HPDE6-E6E7 (cell line): ENCODE data around the gene AIF1L.
"Not testable (repeated sequence)": the region's sequence is repeated elsewhere in the genome, so short reads cannot be mapped to it uniquely, and the experiment has no call there.

Experiments
- DNase-seq: peaks from one replicate; pipeline ENCODE4 v3.0.0; 2011; ENCODE audit warnings: missing footprints; ENCODE audit errors: extremely low spot score

AIF1L gene

DNA sequence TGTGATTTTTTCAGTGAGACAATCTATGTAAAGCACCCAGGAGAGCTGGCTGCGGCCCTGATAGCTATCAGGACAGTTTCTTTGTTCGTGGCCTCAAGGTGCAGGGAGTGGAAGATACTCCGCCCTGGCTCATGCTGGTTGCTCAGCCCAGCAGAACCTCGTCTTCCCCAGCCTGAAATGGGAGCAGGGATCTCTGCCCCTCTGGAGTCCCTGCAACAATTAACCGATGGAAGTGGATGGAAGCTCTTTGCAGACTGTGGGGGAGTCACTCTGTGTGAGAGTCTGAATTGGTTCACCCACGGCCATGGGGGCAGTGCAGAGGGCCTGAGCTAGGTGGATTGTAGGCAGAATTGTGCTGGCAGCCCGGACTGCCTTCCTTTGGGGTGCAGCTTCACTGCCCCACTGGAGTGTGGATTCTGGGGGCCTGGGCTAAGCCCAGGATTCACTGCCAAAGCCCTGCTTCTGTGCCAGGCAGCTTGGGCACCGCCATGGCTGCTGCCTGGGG is 2.8 kb downstream of the AIF1L start:
- DNase-seq: no peak

DNA sequence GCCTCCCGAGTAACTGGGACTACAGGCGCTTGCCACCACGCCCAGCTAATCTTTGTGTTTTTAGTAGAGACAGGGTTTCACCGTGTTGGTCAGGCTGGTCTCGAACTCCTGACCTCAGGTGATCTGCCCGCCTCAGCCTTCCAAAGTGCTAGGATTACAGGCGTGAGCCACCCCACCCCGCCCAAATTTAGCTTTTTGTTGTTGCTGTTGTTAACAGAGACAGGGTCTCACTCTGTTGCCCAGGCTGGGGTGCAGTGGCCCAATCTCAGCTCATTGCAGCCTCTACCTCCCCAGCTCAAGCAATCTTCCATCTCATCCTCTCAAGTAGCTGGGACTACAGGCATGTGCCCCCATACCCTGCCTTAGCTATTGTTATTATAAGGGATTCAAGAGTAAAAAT is 3.5 kb downstream of the AIF1L start:
- DNase-seq: not testable (repeated sequence)

GRCh38 chr9:131100445-131100844 is 4.1 kb downstream of the AIF1L start:
- DNase-seq: no peak

DNA sequence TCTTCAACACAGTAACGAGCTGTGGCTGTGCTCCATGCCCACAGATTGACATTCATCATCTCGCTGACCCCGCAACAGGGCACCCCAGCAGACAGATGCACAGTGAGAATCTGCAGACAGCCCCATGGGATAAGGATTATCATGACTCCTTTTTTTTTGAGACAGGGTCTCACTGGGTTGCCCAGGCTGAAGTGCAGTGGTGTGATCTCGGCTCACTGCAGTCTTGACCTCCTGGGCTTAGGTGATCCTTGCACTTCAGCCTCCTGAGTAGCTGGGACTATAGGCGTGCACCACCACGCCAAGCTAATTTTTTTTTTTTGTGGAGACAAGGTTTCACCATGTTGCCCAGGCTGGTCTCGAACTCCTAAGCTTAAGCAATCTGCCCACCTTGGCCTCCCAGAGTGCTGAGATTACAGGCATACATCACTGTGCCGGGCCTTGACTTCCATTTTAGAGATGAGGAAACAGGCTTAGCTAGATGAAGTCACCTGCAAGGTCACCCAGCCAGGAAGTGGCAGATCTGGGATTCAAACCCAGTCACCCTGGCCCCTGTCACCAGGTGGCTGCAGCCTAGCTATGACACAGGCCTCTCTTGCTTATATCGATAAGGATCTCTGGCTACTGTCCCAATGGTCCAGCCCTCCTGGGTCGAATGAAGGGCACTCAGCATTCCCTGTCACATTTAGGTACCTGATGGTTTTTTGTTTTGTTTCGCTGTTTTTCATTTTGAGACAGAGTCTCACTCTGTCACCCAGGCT is 5.1 kb downstream of the AIF1L start:
- no peak for DNase-seq

DNA sequence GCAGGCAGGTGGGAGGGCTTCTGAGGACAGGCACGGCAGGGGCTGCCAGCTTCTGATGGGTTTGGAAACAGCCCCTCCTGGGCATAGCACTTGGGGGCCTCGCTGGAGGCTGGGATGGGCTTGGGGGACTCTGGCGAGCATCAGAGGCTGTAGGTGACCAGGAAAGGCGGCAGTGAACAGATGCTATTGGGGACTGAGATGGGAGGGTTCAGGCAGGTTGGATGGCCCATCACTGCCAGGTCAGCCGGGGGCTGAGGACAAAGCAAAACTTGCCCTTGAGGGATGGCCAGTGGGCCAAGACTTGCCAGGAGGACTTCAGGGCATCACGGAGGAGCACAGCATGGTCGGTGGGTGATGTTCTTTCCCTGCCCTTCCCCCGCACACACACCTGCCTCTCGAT is 6.7 kb downstream of the AIF1L start:
- DNase-seq: no peak

DNA sequence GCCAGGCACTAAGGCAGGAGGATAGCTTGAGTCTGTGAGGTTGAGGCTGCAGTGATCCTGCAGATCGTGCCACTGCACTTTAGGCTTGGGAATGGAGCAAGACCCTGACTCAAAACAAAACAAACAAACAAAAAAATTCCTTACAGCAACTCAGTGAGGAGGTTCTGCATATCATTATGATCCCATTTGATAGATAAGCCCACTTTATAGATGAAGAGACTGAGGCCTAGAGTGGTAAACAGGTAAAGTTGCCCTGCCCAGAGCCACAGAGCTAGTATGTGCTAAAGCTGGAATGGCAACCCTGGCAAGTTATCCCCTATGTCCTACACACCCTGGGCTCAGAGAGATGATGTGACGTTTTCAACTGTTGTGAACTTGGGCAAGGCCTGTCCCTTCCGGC is 7.2 kb downstream of the AIF1L start:
- no peak for DNase-seq

DNA sequence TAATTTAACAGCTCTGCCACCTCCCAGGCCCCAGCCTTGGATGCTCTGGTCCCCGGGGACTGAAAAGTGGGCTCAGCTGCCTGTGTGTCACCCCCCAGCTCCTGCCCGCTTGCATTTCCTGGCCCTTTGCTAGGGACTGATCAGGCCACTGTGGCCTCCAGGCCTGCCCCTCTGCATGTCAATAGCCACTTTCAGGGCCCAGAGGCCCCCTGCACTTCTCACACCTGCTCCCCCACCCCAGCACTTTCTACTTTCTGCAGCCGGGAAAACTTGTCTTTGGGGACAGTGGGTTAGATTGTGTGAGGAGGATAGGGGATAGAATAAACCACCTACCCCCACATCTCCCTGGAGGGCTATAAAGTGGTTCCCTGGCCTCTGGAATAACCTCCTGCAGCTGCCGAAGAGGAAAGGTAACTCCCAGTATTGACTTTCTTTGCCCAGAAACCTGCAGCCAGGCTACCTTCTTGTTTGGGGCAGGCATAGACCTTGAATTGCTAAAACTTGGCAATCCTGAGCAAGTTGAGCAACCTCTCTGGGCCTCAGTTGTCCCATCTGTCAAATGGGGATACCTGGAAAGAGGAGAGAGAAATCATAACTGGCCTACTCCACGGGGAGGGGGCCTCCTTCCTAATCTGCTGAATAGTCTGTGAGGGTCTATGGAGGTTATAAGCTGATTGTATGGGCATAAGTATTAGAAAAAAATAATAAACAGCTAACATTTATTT is 7.8 kb downstream of the AIF1L start:
- DNase-seq: no peak

GRCh38 chr9:131105952-131106351 is 9.6 kb downstream of the AIF1L start:
- DNase-seq: no peak

GRCh38 chr9:131107760-131108159 is 11.4 kb downstream of the AIF1L start:
- no peak for DNase-seq

GRCh38 chr9:131111186-131111853 is 15.0 kb downstream of the AIF1L start:
- DNase-seq: no peak

DNA sequence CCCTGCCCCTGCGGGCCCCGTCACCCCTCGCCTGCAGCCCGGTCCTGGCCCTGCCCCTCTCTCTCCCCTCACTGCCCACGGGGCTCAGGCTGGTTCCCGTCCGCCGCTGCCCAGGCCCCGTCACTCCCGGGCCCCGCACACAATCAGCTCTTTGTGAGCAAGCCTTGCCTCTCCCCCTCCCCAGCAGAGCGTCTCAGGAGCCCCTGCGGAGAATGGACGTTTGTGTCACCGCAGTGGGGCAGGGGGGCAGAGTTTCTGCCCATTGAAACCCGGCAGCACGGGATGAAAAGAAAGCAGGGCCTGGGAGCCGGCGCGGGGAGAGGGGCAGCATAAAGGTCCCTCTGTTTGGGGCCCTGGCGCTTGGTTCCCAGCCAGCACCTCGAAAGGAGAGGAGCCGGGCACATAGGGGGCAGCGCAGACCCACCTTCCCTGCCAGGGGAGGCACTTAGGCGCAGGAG is 15.6 kb downstream of the AIF1L start:
- DNase-seq: no peak

- DNase-seq: no peak
Measured at GRCh38 chr9:131112374-131113154, 16.2 kb downstream of the AIF1L start.

GRCh38 chr9:131113655-131114054 is 17.3 kb downstream of the AIF1L start:
- no peak for DNase-seq

DNA sequence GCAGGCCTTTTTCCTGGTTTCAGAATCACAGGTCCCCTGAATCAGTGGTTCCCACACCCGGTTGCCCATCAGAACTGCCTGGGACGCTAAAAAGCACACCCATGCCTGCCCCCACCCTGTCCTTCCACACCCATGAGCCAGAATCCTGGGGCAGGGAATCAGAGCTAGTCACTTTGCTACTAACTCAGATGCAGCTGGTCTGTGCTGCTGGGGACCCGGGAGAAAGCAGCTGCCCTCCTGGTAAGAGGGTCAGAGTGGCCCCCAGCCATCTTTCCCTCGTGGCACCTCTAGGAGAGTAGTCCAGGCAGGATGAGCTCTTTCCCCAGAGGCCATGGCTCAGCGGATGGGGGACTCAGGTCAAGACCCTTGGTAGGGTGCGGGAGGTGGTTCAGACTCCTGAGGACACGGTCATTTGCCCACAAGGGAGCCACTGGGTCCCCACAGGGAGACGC is 17.8 kb downstream of the AIF1L start:
- no peak for DNase-seq

- DNase-seq: not testable (repeated sequence)
Measured at GRCh38 chr9:131115360-131115742, 19.0 kb downstream of the AIF1L start.

DNA sequence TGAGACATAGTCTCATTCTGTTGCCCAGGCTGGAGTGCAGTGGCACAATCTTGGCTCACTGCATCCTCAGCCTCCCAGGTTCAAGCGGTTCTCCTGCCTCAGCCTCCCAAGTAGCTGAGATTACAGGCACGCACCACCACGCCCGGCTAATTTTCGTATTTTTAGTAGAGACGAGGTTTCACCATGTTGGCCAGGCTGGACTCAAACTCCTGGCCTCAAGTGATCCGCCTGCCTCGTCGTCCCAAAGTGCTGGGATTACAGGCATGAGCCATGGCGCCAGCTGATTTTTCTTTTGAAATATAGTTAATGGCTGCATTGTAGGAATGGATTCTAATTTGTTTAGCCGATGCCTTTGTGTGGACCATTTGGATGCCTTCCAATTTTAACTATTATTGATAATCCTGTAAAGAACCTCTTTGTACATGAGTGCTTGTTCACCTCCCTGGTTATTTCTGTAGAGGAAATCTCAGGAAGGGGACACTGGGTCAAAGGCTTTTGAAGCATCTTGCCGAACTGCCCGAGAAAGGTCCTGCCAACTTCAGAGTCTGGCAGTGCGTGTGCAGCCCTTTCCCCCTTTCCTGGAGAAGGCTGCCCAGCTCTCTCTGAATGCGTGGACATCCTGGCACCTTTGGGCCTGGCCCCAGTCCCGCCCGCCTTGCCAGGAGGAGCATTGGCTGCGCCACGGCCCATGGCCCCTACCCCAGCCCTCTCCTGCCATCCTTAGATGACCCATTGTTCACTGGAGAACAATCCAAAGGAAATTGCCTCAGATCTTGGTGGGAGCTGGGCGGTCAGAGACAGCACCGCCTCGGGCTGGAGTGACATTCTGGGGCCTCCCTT is 20.2 kb downstream of the AIF1L start:
- no peak for DNase-seq

DNA sequence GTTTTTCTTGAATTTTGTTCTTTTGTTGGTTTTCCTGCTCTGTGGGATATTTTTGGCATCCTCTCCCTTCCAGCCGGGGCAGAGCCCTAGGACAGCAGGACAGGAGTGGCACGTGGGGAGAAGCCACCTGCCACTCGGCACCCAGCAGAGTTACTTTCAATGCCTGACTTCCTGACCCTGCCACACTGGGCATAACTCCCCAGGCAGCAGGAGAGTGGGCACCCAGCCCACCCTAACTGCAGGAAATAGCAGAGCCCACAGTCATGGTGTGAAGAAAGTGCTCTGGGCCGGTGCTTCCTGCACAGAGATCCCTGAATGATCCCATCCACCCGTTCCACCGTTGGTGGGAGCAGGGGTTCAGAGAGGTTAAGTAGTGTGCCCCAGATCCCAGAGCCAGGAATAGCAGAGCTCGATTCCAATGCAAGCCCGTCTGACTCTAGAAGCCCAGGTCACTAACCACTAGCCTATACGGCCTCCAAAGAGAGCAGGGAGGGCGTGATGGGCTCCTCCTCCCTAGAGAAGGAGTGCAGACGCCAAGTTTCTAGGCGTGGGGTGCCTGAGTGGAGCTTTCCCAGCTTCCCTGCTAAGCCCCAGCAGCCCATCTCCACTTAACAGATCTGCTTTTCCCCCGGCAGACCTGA is 20.9 kb downstream of the AIF1L start:
- DNase-seq: no peak

DNA sequence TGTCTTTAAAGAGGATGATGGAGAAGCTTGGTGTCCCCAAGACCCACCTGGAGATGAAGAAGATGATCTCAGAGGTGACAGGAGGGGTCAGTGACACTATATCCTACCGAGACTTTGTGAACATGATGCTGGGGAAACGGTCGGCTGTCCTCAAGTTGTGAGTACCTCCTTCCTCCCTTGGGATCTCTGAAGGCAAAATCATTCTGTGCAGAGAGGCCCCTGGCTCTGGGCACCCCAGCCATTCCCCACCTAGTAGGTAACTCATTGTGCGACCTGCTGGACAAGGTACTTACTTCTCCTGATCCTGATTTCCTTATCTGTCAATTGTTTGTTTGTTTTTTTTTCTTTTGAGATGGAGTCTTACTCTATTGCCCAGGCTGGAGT is 21.4 kb downstream of the AIF1L start:
- DNase-seq: no peak

DNA sequence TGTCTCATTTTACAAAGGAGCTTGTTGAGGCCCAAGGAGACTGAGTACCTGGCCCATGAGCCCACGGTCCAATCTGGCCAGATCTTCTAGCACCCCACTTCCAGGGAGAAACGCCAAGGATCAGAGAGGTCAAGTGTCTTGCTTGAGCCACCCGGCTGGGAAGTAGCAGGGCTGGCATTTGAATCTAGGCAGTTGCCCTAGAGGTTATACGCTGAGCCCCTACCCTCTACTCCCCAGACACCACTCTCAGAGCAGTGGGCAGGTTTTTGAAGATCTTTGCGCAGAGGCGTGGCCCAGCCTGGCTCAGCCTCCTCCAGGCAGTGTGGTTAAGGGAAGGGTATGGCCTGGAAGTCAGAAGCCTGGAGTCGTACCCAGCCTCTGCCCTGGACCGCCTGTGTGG is 23.3 kb downstream of the AIF1L start:
- no peak for DNase-seq

DNA sequence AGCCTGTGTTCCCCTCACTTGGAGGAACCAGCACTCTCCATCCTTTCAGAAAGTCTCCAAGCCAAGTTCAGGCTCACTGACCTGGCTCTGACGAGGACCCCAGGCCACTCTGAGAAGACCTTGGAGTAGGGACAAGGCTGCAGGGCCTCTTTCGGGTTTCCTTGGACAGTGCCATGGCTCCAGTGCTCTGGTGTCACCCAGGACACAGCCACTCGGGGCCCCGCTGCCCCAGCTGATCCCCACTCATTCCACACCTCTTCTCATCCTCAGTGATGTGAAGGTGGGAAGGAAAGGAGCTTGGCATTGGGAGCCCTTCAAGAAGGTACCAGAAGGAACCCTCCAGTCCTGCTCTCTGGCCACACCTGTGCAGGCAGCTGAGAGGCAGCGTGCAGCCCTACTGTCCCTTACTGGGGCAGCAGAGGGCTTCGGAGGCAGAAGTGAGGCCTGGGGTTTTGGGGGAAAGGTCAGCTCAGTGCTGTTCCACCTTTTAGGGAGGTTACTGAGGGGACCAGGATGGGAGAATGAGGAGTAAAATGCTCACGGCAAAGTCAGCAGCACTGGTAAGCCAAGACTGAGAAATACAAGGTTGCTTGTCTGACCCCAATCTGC is 24.4 kb downstream of the AIF1L start:
- DNase-seq: no peak
